ENCODE measurements around the gene CDYL. TPM values are rescaled to one million over a fixed set of nuclear protein-coding genes. Genes with fewer than 3 reads are reported as not detected.
"Not testable (repeated sequence)": the region's sequence is repeated elsewhere in the genome, so short reads cannot be mapped to it uniquely, and the experiment has no call there.

CDYL gene
- polyA plus RNA-seq, 1 experiment = 21.9 TPM

- Histone ChIP-seq H3K36me3 (ENCODE audit: control insufficient read depth, insufficient read depth, low read length) (no peaks in the 10 kb centered on the region), H3K4me3 (ENCODE audit: low read depth, low read length) (no peak overlapping the region), H3K27me3 (ENCODE audit: control insufficient read depth, insufficient read depth, low read length) (no peaks in the 10 kb centered on the region)
- ChIA-PET POLR2A (no interaction called here), CTCF (no interaction called here)
- no peak for TF ChIP-seq CTCF (IDR thresholded peaks at IDR 0.05; ENCODE audit: insufficient read depth, low read depth, low read length)
- no peak for DNase-seq (ENCODE audit: low read depth)
Measured at GRCh38 chr6:4849226-4850022, 73.2 kb downstream of the CDYL start.

- ChIA-PET POLR2A (no interaction called here), CTCF (no interaction called here)
- no peak for DNase-seq (ENCODE audit: low read depth)
- Histone ChIP-seq H3K4me3 (ENCODE audit: low read depth, low read length) (no peak overlapping the region), H3K36me3 (ENCODE audit: control insufficient read depth, insufficient read depth, low read length) (no peaks in the 10 kb centered on the region), H3K27me3 (ENCODE audit: control insufficient read depth, insufficient read depth, low read length) (no peaks in the 10 kb centered on the region)
- no peak for TF ChIP-seq CTCF (IDR thresholded peaks at IDR 0.05; ENCODE audit: insufficient read depth, low read depth, low read length)
Measured at GRCh38 chr6:4851035-4851434, 74.8 kb downstream of the CDYL start.

- DNase-seq (ENCODE audit: low read depth); CTCF ChIA-PET; H3K27me3 ChIP-seq (ENCODE audit: control insufficient read depth, insufficient read depth, low read length); H3K4me3 ChIP-seq (ENCODE audit: low read depth, low read length); H3K36me3 ChIP-seq (ENCODE audit: control insufficient read depth, insufficient read depth, low read length); POLR2A ChIA-PET: not testable (repeated sequence)
Measured at GRCh38 chr6:4852186-4852585, 76.0 kb downstream of the CDYL start.

DNA sequence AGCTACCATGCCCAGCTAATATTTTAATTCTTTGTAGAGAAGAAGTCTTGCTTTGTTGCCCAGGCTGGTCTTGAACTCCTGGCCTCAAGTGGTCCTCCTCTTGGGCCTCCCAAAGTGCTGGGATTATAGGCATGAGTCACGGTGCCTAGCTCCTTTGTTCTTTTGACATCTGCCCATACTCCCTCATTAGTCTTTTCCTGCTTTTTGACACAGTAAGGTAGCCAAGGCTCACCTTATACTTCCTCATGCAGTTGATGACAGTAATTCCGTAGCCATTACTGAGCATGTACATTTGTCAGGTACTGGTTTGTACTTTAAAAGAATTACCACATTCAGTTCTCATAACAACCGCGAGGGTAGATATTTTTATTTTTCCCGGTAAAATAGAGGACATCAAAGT lies 76.7 kb downstream of the CDYL start:
- H3K36me3 ChIP-seq (ENCODE audit: control insufficient read depth, insufficient read depth, low read length) = no peaks in the 10 kb centered on the region
- no peak for DNase-seq (ENCODE audit: low read depth)
- no peaks in the 10 kb centered on the region for H3K27me3 ChIP-seq (ENCODE audit: control insufficient read depth, insufficient read depth, low read length)
- ChIA-PET POLR2A (no interaction called here), CTCF (interaction anchor here (1.5 kb wide), 1 partner anchor 8 kb away, joined by 4 read pairs; no protein-coding TSS in a partner anchor)
- TF ChIP-seq CTCF (IDR thresholded peaks at IDR 0.05; ENCODE audit: insufficient read depth, low read depth, low read length) = no peak
- H3K4me3 ChIP-seq (ENCODE audit: low read depth, low read length) = no peak overlapping the region

GRCh38 chr6:4853349-4853748 lies 77.1 kb downstream of the CDYL start:
- ChIA-PET CTCF (interaction anchor here (1.5 kb wide), 1 partner anchor 9 kb away, joined by 4 read pairs; no protein-coding TSS in a partner anchor), POLR2A (no interaction called here)
- Histone ChIP-seq H3K36me3 (ENCODE audit: control insufficient read depth, insufficient read depth, low read length) (no peaks in the 10 kb centered on the region), H3K27me3 (ENCODE audit: control insufficient read depth, insufficient read depth, low read length) (no peaks in the 10 kb centered on the region), H3K4me3 (ENCODE audit: low read depth, low read length) (no peak overlapping the region)
- no peak for DNase-seq (ENCODE audit: low read depth)
- TF ChIP-seq CTCF (IDR thresholded peaks at IDR 0.05; ENCODE audit: insufficient read depth, low read depth, low read length) = no peak
